Measurements from ENCODE around the gene ACSM6.

Gene ACSM6, protein sequence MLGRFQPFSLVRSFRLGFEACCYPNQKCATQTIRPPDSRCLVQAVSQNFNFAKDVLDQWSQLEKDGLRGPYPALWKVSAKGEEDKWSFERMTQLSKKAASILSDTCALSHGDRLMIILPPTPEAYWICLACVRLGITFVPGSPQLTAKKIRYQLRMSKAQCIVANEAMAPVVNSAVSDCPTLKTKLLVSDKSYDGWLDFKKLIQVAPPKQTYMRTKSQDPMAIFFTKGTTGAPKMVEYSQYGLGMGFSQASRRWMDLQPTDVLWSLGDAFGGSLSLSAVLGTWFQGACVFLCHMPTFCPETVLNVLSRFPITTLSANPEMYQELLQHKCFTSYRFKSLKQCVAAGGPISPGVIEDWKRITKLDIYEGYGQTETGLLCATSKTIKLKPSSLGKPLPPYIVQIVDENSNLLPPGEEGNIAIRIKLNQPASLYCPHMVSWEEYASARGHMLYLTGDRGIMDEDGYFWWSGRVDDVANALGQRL

DNA sequence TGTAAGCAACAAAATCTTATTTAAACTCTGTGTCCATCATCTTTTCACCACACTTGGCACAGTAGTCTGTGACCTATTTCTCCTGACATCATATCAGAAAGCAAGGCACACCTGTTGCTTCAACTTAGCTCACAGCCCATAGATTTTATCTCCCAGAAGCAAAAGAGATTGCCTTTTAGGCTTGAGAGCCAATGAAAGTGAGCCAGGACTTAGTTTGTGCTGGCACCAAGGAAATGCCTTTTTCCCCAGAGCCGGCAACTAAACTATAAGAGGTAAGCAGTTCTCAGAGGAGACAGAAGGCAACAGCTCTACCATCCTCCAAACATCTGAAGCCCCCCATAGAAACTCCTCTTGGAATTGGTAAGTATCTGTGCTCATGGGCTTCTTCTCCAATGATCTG, at the start of gene ACSM6:
Gene ACSM6, plus strand, starts transcription at position 295 of the 400 bp plus-strand sequence. CDS start 248 bp downstream, outside the sequence.
- TF ChIP-seq, protein P1, sequence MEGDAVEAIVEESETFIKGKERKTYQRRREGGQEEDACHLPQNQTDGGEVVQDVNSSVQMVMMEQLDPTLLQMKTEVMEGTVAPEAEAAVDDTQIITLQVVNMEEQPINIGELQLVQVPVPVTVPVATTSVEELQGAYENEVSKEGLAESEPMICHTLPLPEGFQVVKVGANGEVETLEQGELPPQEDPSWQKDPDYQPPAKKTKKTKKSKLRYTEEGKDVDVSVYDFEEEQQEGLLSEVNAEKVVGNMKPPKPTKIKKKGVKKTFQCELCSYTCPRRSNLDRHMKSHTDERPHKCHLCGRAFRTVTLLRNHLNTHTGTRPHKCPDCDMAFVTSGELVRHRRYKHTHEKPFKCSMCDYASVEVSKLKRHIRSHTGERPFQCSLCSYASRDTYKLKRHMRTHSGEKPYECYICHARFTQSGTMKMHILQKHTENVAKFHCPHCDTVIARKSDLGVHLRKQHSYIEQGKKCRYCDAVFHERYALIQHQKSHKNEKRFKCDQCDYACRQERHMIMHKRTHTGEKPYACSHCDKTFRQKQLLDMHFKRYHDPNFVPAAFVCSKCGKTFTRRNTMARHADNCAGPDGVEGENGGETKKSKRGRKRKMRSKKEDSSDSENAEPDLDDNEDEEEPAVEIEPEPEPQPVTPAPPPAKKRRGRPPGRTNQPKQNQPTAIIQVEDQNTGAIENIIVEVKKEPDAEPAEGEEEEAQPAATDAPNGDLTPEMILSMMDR (IDR thresholded peaks at IDR 0.05; ENCODE audit: low read depth, low read length) = no peak
- no peak for DNase-seq (ENCODE audit: extremely low read depth, low read depth)

DNA sequence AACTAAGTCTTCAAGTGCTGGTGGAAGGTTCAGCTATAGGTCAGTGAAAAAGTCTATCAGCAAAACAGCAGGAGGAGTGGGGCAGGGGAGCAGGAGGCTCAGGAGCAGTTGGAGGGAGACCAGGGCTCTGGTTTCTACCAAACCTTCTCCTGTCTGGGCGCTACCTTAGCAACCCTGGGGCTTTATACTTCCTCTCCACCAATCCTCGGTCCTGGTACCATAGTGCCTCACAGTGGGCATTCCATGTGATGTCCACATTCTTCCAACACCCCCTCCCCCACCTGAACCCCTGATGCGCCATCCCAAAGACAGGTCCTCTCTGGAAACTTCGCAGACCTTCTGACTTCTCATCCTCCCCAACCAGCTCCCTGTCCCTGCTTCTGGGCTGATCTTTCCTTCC, 25.3 kb upstream of the ACSM6 start:
- TF ChIP-seq, protein P1 (IDR thresholded peaks at IDR 0.05; ENCODE audit: low read depth, low read length) = no peak
- no peak for DNase-seq (ENCODE audit: extremely low read depth, low read depth)

DNA sequence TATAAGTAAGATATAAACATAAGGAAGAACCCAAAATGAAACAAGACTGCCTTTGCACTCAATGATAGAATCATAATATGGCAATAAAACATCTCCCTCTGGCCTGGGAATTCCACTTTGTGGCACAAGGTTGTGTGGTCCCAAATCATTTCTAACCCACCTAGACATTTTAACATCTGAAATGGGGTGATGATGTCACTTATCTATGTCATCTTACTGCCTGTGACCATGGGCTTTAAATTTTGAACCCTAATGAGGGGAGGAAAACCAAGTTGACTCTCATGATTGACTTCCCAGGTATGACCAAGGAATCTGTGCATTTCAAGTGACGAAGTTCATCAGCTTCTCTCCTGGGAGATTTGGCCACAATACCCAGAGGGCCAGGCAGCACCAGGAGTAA, 24.5 kb upstream of the ACSM6 start:
- no peak for DNase-seq (ENCODE audit: extremely low read depth, low read depth)
- TF ChIP-seq, protein P1 (IDR thresholded peaks at IDR 0.05; ENCODE audit: low read depth, low read length) = no peak

DNA sequence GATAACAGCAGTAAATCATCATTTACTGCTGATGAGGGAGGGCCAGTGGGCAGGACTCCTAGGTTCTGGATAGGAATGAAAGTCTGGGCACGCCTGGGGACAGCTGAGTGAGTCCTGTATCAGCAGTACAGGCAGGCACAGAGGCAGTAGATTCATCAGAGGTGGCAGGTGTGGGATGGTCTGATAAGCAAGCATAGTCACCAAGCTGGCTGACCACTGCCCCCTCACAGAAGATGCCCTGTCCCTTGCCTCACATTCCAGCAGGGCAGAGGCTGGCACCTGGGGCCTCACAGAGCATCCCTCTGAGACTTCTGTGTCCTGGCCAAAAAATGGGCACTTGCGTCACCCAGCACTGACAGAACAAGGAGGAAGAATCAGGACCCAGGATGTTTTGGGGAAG, 23.2 kb upstream of the ACSM6 start:
- TF ChIP-seq, protein P1 (IDR thresholded peaks at IDR 0.05; ENCODE audit: low read depth, low read length) = no peak
- no peak for DNase-seq (ENCODE audit: extremely low read depth, low read depth)

DNA sequence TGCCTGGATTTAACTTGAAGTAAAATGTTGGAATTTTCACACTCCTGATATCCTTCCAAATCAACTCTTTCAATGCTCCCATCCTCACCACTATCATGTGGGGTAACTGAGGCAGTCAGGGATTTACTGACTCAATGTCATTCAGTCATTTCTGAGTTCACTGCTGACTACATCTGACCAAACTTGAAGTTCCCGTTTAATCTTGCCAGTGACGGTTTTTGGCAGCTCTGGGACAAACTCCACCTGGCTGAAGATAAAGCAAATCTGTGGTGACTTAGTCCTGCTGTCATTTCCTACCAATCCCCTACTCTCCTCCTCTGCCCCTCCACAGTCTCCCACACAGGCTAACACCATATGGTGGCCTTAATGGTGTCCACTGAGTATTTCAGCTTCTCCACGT, 22.7 kb upstream of the ACSM6 start:
- no peak for DNase-seq (ENCODE audit: extremely low read depth, low read depth)
- TF ChIP-seq, protein P1 (IDR thresholded peaks at IDR 0.05; ENCODE audit: low read depth, low read length) = no peak

DNA sequence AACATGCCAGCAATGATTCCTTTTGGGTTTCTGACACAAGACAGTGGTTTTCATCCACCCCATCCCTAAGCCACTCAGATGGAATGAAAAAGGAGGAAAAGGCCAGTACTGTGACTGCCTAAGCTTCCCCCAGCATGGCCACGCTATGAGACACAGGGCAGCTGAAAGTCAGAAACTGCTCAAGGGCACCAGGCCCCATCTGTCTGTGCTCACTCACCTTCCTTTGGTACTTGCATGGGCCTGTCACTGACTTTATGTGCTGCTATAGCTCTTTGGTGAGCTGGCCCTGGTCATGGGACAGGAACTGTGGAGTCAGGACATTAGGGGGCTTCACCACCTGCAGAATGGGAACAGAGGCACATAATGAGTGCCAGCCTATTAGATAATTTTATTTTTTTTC, 21.2 kb upstream of the ACSM6 start:
- TF ChIP-seq, protein P1 (IDR thresholded peaks at IDR 0.05; ENCODE audit: low read depth, low read length) = no peak

DNA sequence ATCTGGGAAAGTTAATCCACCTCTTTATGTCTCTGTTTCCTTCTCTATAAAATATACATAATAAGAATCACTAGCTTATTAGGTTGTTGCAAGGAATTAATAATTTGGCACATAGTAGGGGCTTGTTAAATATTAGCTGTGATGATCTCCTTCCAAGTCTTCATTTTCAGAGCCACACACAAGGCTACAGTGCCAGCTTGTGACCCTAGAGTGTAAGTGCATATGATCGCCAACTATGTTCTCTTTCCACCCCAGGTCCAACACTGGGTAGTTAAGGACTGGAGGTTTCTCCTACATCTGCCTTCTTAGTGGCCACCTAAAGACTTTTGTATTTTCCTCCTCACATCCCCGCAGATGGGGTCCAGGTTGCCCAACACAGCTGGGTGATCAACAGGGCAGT, 17.9 kb upstream of the ACSM6 start:
- TF ChIP-seq, protein P1 (IDR thresholded peaks at IDR 0.05; ENCODE audit: low read depth, low read length) = no peak
- no peak for DNase-seq (ENCODE audit: extremely low read depth, low read depth)

More for the DNA sequence above, 21.2 kb upstream of the ACSM6 start:
- no peak for DNase-seq (ENCODE audit: extremely low read depth, low read depth)

All from AG09319 (cell line).